ENCODE results near the gene LMTK2. TPM values are rescaled to one million over a fixed set of nuclear protein-coding genes. Genes with fewer than 3 reads are reported as not detected.
A peak's percentile ranks its signal among the peaks of the same experiment; 100 is the strongest.

The LMTK2 gene
- total RNA-seq, 1 donor from 2014 or later: 8.4 TPM

DNA sequence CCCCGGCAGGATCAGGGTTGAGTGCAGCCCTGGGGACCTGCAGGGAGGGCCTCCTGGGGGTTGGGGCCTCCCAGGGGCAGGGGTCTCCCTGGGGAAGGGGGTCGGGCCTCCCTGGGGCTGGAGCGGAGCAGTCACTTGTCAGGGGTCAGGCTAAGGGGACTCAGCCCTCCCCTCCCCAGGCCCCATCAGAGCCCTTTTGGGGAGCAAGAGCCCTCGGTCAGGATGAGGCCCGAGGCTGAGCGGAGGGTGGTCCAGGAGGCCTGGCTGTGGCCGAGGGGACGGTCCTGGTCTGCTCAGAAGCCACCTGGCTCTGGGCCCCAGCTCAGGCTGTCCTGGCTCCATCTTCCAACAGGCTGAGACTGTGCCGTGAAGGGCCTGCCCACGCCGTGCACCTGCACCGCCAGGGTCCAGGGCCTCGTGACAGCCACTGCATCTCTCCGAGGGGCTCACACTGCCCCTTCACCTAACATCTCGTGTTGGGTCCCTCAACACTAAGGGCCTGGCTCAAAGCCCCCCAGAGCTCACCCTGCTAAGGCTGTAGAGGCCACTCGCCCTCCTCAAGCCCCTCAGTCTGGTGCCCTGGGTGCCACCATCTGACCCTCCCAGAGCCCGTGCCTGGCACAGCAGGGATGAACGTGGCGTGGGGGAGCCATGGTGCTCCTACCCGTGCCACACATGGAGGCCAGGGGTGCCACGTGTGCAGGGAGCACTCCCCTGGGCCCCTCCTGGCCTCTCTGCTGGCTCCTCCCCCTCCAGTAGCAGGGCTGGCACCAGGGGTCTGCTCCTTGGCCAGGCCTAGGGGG is 117.4 kb downstream of the LMTK2 start:
- Histone ChIP-seq H3K4me1 (ENCODE audit: control insufficient read depth in 3 of 3, insufficient read depth in 3 of 3, low read length in 3 of 3) (peaks cover 0 to 5% (median 3%) of the 10 kb centered on the region in 3 donors), H3K27me3 (ENCODE audit: control insufficient read depth in 3 of 3, insufficient read depth in 3 of 3, low read length in 3 of 3) (no peaks in the 10 kb centered on the region), H3K9ac (ENCODE audit: low read depth in 1 of 3, low read length in 3 of 3) (no peak overlapping the region), H3K36me3 (ENCODE audit: control insufficient read depth in 3 of 3, insufficient read depth in 3 of 3, low read length in 3 of 3) (peaks cover 22 to 28% (median 26%) of the 10 kb centered on the region in 3 donors), H3K4me3 (ENCODE audit: low read length in 3 of 3) (no peak overlapping the region), H3K9me3 (ENCODE audit: control insufficient read depth in 3 of 3, low read length in 3 of 3) (no peaks in the 10 kb centered on the region), H3K27ac (ENCODE audit: low read depth, low read length) (no peak overlapping the region)

DNA sequence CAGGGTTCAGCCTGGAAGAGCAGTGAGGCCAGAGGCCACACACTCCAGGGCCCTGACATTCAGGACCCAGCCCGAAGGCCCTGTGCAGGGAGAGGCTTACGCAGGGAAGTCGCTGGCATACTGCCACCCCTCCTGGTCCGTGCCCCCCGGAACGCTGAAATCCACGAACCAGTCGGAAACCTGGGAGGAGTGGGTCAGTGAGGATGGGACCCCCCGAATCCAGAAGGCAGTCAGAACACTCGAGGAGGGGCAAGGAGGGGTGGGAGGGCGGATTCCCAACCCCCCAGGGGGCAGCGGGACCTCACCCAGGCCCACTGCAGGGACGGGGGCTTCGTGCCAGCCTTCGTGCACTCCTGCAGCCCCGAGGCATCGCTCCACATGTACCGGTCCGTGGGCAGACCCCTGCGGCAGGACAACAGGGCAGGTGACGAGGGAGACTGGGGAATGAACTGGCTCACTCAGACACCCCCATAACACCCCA is 118.1 kb downstream of the LMTK2 start:
- no peaks in the 10 kb centered on the region for H3K9me3 ChIP-seq (ENCODE audit: control insufficient read depth in 3 of 3, low read length in 3 of 3)
- peaks cover 22 to 28% (median 26%) of the 10 kb centered on the region in 3 donors for H3K36me3 ChIP-seq (ENCODE audit: control insufficient read depth in 3 of 3, insufficient read depth in 3 of 3, low read length in 3 of 3)
- no peak overlapping the region for H3K27ac ChIP-seq (ENCODE audit: low read depth, low read length)
- H3K4me3 ChIP-seq (ENCODE audit: low read length in 3 of 3): no peak overlapping the region
- H3K4me1 ChIP-seq (ENCODE audit: control insufficient read depth in 3 of 3, insufficient read depth in 3 of 3, low read length in 3 of 3): peaks cover 6 to 10% (median 8%) of the 10 kb centered on the region in 3 donors
- H3K27me3 ChIP-seq (ENCODE audit: control insufficient read depth in 3 of 3, insufficient read depth in 3 of 3, low read length in 3 of 3): no peaks in the 10 kb centered on the region
- H3K9ac ChIP-seq (ENCODE audit: low read depth in 1 of 3, low read length in 3 of 3): no peak overlapping the region

DNA sequence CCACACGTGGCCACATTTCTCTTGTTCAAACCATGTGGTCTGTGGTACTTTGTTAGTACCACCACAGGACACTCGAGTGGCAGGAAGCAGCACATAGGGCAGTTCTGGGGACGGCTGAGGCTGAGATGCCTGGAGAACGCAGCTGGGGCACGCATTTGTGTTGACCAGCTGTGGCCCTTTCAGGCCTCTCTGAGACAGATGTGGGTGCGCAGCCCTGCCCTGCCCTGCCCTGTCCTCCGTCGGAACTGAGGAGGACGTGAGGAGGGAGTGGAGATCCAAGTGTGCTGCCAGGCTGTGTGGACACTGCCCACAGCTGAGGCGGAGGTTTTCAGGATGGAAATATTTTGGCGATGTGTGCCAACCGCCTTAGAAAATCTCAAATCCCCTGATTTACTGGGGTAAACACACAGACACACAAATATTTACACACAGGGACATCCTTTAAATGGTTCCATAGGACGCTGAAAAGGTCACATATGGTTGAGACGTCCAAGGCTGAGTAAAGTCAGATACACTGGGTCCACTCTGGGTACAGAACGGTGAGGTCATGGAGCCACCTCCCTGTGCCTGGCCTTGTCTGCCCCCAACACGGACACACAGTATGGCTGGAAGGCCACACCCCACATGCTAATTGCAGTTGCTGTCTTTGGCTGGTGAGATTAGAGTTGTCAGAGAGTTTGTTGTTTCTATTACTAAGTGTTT is 119.4 kb downstream of the LMTK2 start:
- H3K4me1 ChIP-seq (ENCODE audit: control insufficient read depth in 3 of 3, insufficient read depth in 3 of 3, low read length in 3 of 3): peaks cover 6 to 10% (median 8%) of the 10 kb centered on the region in 3 donors
- H3K9me3 ChIP-seq (ENCODE audit: control insufficient read depth in 3 of 3, low read length in 3 of 3): no peaks in the 10 kb centered on the region
- H3K27ac ChIP-seq (ENCODE audit: low read depth, low read length): no peak overlapping the region
- peaks cover 22 to 28% (median 26%) of the 10 kb centered on the region in 3 donors for H3K36me3 ChIP-seq (ENCODE audit: control insufficient read depth in 3 of 3, insufficient read depth in 3 of 3, low read length in 3 of 3)
- H3K9ac ChIP-seq (ENCODE audit: low read depth in 1 of 3, low read length in 3 of 3): no peak overlapping the region
- no peaks in the 10 kb centered on the region for H3K27me3 ChIP-seq (ENCODE audit: control insufficient read depth in 3 of 3, insufficient read depth in 3 of 3, low read length in 3 of 3)
- no peak overlapping the region for H3K4me3 ChIP-seq (ENCODE audit: low read length in 3 of 3)

DNA sequence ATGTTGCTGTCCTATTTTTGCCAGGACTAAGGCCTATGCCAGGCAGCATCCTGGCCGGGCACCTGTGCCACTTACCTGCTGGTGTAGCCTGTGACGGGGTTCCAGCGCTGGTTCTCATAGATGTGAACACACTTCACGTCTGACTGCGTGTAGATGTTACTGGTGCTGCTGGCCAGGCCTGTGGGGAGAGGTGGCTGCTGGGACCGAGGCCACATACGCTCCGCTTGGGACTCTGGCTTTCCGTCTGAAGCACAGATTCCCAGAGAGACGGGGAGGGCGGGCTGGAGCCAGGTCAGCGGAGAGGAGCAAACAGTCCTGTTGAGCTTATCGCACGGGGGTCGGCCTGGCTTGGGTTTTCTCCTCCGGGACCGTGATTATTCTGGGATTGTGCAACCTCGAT is 121.3 kb downstream of the LMTK2 start:
- H3K36me3 ChIP-seq (ENCODE audit: control insufficient read depth in 3 of 3, insufficient read depth in 3 of 3, low read length in 3 of 3): peaks cover 17 to 22% (median 18%) of the 10 kb centered on the region in 3 donors
- no peak overlapping the region for H3K4me3 ChIP-seq (ENCODE audit: low read length in 3 of 3)

DNA sequence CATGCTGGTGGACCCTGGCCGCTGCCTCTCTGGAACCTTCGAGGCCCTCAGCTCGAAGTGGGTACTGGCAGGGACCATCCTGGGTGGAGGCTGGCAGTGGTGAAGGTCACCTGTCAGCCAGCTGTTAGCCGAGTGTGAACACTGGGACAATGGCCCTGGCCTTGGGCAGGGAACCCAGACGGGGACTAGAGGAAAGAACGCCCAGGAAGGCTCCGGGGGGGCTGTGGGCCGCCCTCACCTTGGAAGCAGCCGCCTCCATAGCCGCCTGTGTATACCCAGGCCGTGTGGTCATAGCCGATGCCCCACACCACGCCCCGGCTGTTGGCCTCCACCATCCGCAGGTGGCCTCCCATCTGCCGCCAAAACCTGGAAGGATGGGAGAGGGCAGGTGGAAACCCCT is 122.1 kb downstream of the LMTK2 start:
- H3K27ac ChIP-seq (ENCODE audit: low read depth, low read length): no peak overlapping the region
- H3K27me3 ChIP-seq (ENCODE audit: control insufficient read depth in 3 of 3, insufficient read depth in 3 of 3, low read length in 3 of 3): no peaks in the 10 kb centered on the region
- H3K4me1 ChIP-seq (ENCODE audit: control insufficient read depth in 3 of 3, insufficient read depth in 3 of 3, low read length in 3 of 3): peaks cover 6 to 10% (median 8%) of the 10 kb centered on the region in 3 donors
- no peaks in the 10 kb centered on the region for H3K9me3 ChIP-seq (ENCODE audit: control insufficient read depth in 3 of 3, low read length in 3 of 3)
- H3K4me3 ChIP-seq (ENCODE audit: low read length in 3 of 3): no peak overlapping the region
- peak overlapping the region in 1 of 3 donors; percentile 68 for H3K9ac ChIP-seq (ENCODE audit: low read depth in 1 of 3, low read length in 3 of 3)
- peaks cover 17 to 22% (median 19%) of the 10 kb centered on the region in 3 donors for H3K36me3 ChIP-seq (ENCODE audit: control insufficient read depth in 3 of 3, insufficient read depth in 3 of 3, low read length in 3 of 3)

More for the DNA sequence above, 121.3 kb downstream of the LMTK2 start:
- no peak overlapping the region for H3K9ac ChIP-seq (ENCODE audit: low read depth in 1 of 3, low read length in 3 of 3)
- H3K27me3 ChIP-seq (ENCODE audit: control insufficient read depth in 3 of 3, insufficient read depth in 3 of 3, low read length in 3 of 3): no peaks in the 10 kb centered on the region
- H3K4me1 ChIP-seq (ENCODE audit: control insufficient read depth in 3 of 3, insufficient read depth in 3 of 3, low read length in 3 of 3): peaks cover 6 to 10% (median 8%) of the 10 kb centered on the region in 3 donors
- no peak overlapping the region for H3K27ac ChIP-seq (ENCODE audit: low read depth, low read length)
- no peaks in the 10 kb centered on the region for H3K9me3 ChIP-seq (ENCODE audit: control insufficient read depth in 3 of 3, low read length in 3 of 3)

DNA sequence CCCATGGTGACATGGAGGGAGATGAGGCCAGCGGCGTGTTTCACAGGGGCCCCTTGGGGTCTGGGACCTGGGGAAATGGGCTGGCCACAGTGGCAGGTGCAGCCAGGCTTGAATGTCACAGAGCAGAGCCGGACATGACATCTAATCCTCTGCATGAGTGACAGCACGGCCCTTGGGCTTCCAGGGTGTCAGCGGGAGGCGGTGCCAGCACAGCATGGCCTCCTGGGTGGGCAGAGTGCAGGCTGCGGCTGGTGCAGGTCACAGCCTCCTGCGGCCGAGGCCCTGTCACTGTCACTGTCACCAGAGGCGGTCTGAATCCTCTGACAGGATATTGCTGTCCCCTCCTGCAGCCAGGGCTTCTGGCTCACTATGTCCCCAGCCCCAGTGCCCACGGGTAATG is 122.8 kb downstream of the LMTK2 start:
- H3K4me1 ChIP-seq (ENCODE audit: control insufficient read depth in 3 of 3, insufficient read depth in 3 of 3, low read length in 3 of 3): peaks cover 6 to 10% (median 8%) of the 10 kb centered on the region in 3 donors
- H3K4me3 ChIP-seq (ENCODE audit: low read length in 3 of 3): peak overlapping the region in 1 of 3 donors; percentile 49
- H3K27ac ChIP-seq (ENCODE audit: low read depth, low read length): peak overlapping the region; percentile 23
- H3K27me3 ChIP-seq (ENCODE audit: control insufficient read depth in 3 of 3, insufficient read depth in 3 of 3, low read length in 3 of 3): no peaks in the 10 kb centered on the region
- peak overlapping the region in 1 of 3 donors; percentile 68 for H3K9ac ChIP-seq (ENCODE audit: low read depth in 1 of 3, low read length in 3 of 3)
- H3K9me3 ChIP-seq (ENCODE audit: control insufficient read depth in 3 of 3, low read length in 3 of 3): no peaks in the 10 kb centered on the region
- peaks cover 17 to 21% (median 17%) of the 10 kb centered on the region in 3 donors for H3K36me3 ChIP-seq (ENCODE audit: control insufficient read depth in 3 of 3, insufficient read depth in 3 of 3, low read length in 3 of 3)

DNA sequence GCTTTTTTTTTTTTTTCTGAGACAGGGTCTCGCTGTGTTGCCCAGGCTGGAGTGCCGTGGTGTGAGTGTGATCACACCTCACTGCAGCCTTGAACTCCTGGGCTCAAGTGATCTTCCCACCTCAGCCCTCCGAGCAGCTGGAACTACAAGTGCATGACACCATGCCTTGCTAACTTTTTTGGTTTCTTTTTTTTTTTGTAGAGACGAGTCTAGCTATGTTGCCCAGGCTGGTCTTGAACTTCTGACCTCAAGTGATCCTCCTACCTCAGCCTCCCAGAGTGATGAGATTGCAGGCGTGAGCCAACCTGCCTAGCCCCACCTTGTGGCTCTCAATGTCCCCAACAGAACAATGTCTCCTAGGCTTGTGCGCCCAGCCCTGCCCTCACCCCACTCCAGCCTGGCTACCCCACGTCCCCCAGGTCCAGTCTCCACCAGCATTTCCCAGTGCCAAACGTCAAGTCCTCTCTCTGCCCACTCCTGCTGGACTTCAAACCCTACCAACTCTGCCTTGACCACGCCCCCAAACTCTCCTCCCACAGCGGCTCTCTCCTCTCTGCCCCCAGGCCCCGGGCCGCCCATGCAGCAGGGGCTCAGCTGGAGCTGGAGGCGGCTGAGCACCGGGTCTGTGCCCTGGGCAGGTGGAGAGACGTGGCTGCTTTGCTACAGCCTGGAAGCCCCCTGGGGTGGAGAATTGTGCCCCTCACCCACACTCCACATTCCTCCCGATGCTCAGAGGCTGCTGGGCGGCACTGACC is 123.5 kb downstream of the LMTK2 start:
- Histone ChIP-seq H3K27me3 (ENCODE audit: control insufficient read depth in 3 of 3, insufficient read depth in 3 of 3, low read length in 3 of 3) (no peaks in the 10 kb centered on the region), H3K36me3 (ENCODE audit: control insufficient read depth in 3 of 3, insufficient read depth in 3 of 3, low read length in 3 of 3) (peaks cover 16 to 20% (median 17%) of the 10 kb centered on the region in 3 donors), H3K27ac (ENCODE audit: low read depth, low read length) (peak overlapping the region; percentile 23), H3K4me3 (ENCODE audit: low read length in 3 of 3) (no peak overlapping the region), H3K4me1 (ENCODE audit: control insufficient read depth in 3 of 3, insufficient read depth in 3 of 3, low read length in 3 of 3) (peaks cover 6 to 10% (median 8%) of the 10 kb centered on the region in 3 donors), H3K9ac (ENCODE audit: low read depth in 1 of 3, low read length in 3 of 3) (peak overlapping the region in 1 of 3 donors; percentile 68), H3K9me3 (ENCODE audit: control insufficient read depth in 3 of 3, low read length in 3 of 3) (no peaks in the 10 kb centered on the region)

DNA sequence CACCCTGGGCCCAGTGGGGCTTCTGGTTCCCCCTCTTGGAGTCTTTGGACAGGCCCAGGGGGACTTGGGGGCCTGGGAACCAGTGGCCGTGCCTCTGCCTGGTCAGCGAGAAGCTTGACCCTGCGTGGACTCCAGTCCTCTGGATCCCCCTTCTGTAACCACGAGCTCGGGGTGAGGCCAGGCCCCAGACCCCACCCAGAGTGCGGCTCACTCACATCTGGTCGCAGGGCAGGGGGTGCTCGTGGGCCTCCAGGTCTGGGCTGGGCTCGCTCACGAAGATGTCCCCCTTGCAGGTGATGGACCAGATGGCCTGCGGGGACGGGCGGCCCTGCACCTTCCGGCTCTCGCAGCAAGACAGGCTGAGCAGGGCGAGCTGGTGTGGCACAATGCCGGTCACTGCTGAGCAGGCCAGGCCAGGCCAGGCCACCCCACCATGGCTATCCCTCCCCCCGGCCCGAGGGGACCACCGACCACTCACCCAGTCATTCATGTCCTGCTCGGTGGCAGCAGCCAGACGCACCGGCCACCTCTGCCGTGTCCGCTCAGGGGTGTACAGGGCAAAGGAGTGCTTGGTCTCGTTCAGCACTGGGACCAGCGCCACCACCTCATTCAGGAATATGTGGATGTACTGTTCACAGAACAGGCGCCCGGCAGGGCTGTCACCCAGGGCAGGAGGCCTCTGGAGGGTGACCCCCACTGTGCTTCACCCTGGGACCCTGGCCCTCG is 124.2 kb downstream of the LMTK2 start:
- Histone ChIP-seq H3K36me3 (ENCODE audit: control insufficient read depth in 3 of 3, insufficient read depth in 3 of 3, low read length in 3 of 3) (peaks cover 12 to 16% (median 14%) of the 10 kb centered on the region in 3 donors), H3K4me3 (ENCODE audit: low read length in 3 of 3) (no peak overlapping the region), H3K4me1 (ENCODE audit: control insufficient read depth in 3 of 3, insufficient read depth in 3 of 3, low read length in 3 of 3) (peaks cover 6 to 10% (median 8%) of the 10 kb centered on the region in 3 donors), H3K27me3 (ENCODE audit: control insufficient read depth in 3 of 3, insufficient read depth in 3 of 3, low read length in 3 of 3) (no peaks in the 10 kb centered on the region), H3K9ac (ENCODE audit: low read depth in 1 of 3, low read length in 3 of 3) (no peak overlapping the region), H3K27ac (ENCODE audit: low read depth, low read length) (no peak overlapping the region), H3K9me3 (ENCODE audit: control insufficient read depth in 3 of 3, low read length in 3 of 3) (no peaks in the 10 kb centered on the region)
